Smooth muscle cell of the brain vasculature (primary cell): ENCODE data around the gene ABCA4.

Experiments
- DNase-seq: peaks from one replicate; pipeline ENCODE4 v3.0.0-alpha.2; 2012; ENCODE audit warnings: low read depth, low spot score

ABCA4 gene

DNA sequence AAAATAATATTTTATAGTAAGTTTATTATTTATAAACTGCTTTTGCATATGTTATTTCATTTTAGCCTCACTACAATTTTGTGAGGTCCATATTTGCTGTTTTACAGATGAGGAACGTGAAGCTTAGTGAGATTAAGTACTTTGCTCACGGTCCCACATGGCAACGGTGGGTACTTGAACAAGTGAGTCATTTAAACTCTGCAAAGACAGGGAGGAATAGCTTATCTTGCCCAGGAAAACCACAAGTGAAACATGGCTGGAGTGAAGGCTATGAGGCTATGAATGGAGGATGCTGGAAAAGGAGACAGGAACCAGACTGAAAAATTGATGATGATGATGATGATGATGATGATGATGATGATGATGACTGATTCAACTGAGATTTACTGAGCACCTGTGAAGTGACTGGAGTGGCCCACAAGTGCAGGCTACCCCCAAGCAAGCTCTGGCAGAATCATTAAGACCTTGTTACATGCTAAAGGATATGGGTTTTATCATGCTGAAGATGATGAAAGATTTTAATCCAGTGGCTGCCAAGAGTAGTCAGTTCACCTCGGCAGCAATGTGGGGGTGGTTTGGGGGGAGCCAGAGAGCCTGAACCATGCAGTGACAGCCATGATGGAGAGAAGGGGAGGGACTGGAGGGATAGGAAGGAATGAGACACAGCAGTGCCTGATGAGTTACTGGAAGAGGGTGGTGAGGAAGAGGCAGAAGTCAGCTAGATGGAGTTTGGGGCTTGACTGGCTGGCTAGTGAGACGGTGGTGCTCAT lies 1.4 kb upstream of the ABCA4 start:
- DNase-seq: no peak

DNA sequence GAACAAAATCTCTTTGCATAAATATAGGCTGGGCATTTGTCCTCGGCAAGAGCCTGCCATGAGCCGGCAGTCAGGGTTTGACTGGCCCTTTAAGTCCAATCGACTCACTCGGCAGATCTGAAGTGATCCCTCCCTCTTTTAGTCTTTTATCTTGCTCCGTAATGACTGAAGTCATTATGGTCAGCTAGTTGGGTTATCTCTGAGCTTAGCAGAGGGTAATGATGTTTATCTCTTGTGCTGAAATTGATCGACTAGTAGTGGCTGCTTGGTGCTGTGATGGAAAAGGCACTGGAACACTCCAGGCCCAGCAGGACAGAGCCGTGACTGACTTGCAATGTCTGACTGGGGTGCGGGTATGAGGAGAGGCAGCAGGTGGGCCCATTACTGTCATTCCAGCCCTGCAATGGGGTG lies 468 bp upstream of the ABCA4 start:
- no peak for DNase-seq

DNA sequence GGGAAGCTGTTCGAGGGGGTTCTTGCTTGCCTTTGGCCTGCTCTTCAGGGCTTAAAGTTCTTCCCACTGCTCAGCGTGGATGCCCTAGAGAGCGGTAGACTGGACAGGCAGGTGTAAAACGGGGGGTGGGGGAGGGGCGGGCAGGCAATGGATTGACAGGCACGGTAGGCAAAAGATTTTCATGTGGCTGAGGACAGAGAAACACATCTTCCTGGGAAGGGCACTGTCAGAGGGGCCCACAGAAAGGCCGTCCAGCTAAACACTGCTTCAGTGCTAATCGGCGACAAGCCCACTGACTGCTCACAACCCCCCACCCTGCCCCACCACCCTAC lies 412 bp downstream of the ABCA4 start:
- DNase-seq: no peak

DNA sequence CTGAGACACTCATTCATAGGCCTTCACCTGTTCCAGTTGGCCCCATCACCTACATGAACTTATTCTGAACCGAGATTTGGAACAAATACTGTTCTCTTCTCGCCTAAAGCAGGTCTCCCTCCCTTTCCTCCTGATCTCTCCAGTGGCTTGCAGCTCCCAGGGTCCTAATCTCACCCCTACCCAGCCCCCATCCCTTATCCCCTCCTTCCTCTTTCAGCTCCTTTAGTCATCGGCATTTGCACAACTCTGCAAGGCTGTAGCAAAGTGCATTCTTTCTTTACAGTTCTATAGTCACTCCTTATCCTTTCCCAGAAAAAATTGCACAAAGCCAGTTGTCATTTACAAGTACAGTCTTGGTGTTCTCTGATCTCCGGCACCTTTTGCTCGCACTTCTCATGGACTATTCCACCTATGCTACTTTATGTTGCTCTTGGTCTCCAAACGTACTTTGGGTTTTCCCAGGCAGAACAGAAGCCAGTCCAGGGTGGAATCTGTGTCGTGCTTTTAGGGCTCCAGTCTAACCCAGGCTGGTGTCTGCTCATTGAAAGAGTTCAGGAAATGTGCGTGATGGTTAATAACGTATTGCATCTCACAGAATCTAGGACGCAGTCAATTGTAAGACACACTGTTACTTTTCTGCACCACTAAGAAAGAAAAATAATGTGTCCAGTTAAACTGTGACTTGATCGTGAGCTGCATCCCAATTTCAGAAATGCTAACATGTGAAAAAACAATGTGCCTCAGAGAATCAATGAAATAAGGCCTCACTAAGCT lies 965 bp downstream of the ABCA4 start:
- no peak for DNase-seq

DNA sequence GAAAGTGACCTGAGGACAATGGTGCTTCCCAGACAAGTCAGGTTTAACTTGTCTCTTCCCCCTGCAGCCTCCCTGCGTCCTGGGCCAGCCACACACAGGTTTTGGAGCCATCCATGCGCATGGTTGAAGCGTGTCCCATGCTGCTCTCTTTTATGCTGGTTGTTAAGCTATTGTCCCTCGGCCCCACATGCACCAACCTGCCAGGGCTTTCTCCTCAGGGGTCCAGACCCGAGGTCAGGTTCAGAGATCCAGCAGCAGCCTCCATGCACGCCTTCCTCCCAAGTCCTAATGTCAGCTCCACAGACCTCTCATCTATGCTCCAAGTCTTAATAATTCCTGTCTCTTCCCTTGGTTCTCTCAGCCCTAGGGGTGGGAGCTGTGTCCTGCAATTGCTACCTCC lies 1.6 kb downstream of the ABCA4 start:
- no peak for DNase-seq

DNA sequence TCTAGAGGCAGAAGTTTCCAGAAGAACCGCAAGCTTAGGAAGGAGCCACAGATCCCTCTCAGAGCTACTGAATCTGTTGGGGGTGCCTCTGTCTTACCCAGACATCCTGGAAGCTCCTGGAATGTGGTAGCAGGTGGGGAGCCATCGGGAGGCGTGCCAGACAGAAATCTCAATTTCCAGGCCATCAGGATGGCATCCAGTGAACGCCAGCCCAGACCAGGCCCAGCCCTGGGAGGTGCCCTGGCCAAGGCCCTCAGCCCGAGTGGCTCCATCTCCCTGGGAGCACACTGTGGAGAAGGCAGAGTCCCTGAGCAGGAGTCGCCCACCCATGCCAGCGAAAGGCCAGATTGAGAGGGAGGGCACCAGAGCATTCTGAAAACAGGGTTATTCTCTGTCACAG lies 2.5 kb downstream of the ABCA4 start:
- no peak for DNase-seq

DNA sequence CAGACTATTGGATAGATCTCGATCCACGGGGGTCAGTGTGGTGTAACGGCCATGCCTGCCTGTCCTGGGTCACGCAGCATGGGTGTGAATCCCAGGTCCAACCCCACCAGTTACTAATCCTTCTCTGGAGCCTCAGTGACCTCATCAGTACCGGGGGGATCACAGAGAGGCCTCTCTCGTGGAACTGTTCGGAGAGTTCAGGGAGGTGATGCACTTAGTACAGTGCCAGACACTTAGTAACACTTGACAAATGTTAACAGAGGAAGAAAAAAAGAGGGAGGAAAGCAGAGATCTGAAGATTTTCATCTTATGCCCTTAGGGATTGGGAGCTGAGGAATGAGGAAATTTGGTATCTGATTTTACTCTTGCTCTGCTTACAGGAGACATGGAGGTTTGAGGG lies 2.9 kb downstream of the ABCA4 start:
- no peak for DNase-seq

DNA sequence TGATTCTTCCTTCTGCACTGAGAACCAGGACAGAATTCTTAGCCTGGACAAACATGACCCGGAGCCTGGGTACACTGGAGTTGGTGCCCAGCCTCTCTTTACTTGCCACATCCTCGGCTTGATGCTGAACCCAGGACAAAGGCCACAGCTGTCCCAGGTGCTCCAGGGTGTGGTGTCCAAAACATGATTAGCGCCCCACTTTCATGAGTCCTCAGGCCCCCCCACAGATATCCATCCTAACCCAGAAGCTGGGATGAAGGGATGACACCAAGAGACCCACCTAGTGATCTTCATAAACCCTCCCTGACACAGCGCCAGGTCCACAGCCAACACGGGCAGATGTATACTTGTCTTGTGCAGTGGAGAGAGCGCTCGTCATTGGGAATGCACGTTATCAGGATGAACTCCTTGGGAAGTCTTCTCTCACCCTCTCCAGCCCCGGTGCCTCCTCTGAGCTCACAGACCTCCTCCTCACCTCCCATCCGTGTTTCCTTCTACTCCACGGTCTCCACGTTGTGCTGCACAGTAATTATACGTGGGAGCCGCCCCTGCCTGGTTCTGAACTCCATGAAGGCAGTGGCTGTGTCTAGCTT lies 3.6 kb downstream of the ABCA4 start:
- DNase-seq: no peak

DNA sequence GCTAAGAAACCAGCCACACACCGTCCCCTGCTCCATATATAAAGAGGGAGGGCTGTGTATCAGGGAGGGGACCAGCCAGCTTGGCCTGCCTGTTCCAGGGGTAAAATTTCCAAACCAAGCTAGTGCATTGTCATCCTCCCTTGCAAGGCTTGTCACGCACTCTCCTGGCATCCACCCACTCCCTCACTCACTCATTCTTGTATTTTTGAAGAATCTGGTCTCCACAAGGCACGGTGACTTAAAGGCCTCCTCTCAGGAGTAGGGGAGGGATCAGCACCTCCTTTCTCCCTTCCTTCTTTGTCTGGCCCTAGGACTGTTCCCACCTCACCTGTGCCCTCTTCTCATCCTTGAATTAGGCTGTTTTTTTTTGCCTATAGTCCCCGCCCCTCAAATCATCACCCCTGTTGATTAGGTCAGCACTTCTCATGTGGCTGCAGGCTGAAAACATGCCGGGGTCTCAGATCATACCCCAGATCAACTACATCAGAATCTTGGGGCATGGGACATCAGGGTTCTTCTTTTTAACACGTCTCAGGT lies 5.0 kb downstream of the ABCA4 start:
- DNase-seq: no peak

DNA sequence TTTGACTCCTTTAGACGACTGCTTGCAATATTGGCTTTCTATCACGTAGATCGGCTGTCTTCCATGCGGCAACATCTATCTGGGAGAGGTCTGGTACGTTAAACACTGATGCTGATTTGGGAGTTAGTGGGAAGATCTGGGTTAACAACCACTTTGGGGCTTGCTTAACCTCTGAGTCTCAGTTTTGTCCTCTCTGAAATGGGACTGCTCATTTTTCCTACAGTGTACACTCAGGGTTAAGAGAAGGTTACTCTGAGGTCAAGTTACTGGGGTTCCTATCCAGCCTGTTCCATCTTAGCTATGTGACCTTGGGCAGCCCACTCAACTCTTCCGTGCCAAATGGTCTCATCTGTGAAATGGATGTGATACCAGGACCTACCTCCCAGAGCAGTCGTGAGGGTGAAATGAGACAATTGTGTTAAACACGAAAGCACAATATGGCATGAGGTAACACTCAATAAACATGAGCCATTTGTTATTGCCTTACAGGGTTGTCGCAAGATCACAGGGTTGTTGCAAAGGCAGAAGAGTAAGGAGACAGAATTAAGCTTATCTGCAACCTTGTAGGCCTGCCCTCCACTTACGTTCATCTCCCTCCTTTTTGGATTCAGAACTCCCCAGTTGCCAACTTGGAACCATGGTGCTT lies 5.6 kb downstream of the ABCA4 start:
- no peak for DNase-seq

DNA sequence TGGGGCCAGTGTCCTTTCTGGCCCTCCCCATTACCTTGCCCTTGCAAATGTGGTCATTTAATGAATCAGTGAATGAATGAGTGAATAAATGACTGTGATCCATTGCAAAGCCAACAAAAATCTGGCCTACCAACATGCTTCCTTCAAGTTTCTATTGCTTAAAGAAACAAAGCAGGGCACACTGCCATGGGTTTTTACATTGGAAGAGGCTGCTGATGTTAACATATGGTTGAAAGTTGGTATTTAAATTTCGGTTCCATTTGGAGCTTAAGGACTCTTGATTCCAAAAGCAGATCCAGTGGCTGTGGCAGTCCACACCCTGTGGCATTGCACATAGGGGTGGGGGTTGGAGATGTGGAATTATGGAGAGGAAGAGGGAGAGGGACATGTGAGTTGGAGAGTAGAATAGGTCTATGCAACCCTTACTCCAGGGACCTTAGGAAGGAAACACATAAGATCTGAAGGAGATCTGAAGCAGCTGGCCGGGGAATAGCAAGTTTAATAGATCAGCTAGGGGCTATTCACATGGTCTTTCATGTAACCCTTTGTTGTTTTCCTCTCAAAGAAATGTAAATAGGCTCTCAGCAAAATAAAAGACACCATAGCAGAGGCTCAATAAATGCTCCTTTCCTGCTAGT lies 7.2 kb downstream of the ABCA4 start:
- no peak for DNase-seq

DNA sequence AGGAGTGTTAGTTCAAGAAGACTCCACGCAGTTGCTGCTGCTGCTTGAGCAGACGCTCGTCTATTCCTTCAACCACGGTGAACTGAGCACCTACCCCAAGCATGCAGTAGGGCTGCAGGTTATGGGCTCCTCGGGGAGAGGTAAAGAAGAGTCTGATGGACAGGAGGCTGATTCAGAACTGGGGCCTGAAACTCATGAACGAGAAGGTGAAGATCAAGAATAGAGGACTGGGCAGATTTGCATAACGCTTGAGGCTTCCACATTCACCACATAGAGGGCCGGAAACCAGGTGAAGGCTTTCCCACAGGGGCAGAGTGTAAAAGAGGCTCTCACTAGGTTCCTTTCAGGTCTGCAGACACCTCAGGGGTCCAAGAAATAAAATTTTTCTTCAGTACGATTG lies 9.1 kb downstream of the ABCA4 start:
- no peak for DNase-seq

DNA sequence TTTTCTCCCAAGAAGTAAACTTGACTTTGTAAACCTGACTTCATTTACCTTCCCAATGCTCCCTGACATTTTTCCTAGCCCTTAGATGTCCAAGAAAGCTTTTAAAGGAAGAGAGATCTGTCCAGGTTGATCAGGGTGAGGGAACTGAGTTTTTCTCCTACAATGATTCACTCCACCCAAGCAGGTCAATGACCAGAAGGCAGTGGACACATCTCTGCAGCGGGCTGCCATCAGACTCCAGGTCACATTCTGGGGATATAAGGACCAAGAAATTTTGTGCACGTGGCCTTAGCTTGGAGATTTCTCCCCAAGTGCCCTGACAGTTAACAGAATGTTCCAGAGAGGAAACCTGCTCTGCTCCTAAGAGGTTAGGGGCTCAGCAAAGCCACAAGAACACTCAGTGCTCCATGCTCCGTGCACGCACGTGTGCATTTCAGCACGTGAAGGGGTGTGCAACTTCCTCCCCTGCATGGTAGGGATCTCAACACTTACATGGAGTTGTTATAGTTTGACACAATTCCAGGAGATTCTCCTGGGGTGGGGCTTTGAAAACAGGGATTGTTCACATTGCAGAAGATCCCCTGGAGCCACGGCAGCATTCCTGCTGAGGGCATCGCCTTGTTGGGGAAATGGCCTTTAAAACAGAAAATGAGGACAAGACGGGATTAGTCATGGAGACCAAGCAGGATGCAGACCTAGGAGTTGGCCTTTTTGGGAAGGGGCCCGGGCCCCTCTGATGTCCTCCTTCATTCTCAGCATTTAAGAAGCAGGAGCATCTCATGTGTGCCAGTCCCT lies 9.8 kb downstream of the ABCA4 start:
- DNase-seq: no peak

DNA sequence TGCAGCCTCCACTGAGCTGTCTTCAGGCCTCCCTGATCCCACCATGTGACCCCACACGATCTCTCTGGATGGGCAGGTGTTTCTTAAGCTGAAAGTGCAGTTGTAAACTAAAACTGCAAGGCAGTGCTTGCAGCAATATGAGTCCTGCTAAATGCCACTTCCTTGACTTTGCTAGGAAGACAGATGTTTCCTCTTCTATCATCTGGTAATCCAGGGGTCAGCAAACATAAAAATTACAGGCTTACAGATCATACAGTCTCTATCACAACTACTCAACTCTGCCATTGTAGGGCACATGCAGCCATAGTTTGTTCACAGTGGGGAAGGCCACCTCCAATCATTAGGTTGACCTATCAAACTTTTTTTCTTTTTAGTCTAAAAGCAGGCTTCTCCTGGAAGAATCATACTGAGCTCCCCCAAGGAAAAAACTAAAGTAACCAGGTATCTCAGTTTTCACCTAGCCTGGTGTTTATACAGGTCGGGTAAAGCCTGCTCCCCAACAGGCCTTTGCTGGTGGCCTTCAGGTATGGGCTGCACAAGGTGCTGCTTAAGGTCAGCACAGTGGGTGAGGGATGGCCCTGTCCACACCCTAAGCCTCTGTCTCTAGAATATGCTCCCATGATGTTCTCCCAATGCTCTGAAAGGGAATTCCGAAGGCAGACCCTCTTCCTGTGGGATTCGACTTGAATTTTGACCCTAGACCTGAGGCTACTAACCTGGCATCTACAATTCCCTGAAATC lies 10.8 kb downstream of the ABCA4 start:
- DNase-seq: no peak

DNA sequence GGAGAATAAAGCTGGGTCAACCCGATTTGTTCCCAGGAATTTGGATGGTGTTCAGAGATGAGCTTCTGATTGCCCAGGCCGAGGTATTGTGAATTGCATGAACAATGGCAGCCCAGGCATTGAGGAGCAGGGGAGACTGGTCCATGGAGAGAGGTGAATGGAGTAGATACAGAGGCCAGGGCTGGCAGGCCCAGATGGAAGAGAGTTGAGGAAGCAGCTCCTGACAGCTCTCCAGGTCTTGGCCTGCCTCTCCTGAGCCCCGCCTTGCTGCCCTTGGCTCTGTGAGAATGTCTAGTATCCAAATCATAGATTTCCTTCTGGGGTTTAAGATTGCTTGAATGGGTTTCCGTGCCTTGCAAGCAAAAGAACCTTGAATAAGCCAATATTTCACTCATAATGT lies 11.5 kb downstream of the ABCA4 start:
- no peak for DNase-seq

DNA sequence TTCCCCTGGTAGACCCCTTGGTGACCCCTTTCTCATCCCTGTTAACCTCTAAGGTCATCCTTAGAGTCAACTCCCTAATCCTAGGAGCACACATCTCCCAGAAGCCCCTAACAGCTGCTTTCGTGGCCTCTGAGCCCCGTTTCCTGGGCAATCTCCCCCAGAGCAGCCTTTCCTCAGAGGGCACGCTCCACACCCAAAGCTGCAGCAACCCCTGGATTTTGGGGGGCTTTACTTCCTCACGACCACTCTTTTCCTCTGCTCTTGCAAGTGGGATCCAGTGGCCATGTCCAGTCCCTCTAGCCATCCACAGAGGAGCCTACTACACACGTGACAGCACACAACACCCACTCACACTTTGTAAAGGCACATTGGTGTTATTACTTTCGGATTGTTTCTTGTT lies 13.8 kb downstream of the ABCA4 start:
- no peak for DNase-seq

DNA sequence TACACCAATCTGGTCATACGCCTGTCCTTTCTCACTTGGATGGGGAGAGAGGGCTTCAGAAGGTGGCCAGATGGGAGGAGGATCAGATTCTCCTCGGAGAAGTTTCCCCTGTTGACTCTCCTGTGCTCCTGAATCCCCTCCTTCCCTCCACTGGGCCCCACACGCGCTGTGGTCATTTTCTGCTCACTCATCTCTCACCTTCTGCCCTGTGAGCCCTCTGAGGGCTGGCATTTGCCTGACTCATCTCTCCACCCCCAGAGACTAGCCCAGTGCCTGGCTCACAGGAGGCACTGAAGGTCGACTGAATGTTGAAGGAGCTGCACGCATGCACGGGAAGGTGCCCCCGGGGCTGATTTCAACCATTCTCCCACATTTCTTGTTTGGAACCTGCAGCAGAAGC lies 14.2 kb downstream of the ABCA4 start:
- DNase-seq: no peak

DNA sequence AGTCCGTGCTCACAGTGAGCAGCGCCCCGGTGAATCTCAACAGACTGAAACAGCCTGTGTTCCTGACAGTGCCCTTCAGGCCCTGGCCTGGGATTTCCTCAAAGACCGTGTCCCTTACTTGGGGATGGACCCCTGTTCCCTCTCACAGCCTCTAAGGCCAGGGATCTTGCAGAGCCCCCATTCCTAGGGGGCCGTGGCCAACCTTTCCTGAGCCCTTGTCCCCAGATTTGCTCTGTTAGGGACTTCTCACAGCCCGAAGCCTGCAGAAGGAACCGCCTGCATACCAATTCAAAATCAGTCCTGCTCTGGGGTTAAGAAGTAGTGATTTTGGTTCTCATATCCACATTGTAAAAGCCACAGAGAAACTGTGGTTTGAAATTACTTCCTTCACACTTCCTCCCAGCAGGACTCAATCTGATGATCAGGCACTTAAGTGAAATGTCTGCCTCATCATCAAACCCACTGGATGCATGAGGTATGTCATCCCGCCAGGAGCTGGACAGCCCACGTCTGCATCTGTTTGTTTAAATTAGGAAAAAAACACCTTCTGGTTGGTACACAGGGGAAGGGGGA lies 14.9 kb downstream of the ABCA4 start:
- DNase-seq: no peak

DNA sequence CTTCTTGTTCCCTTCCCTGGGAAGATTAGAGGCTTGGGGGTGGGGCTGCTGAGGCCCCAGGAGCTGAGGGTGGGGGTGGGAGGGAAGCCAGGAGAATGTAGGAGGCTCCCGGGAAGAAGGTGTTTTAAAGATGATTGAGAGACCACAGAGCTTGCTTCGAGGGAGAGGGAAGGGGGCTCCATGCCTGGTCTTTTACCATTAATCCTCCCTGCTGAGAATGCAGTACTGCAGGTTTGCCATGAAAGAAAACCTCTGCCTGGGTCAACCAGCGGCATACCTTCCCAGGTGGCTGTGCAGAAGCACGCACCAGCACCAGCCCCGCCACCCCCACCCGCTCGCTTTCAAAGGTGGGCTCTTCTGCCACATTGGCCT lies 15.4 kb downstream of the ABCA4 start:
- DNase-seq: no peak
